ENCODE measurements around the gene ATP1B1. TPM values are rescaled to one million over a fixed set of nuclear protein-coding genes. Genes with fewer than 3 reads are reported as not detected.
"Not testable (repeated sequence)": the region's sequence is repeated elsewhere in the genome, so short reads cannot be mapped to it uniquely, and the experiment has no call there.

Gene ATP1B1
- total and polyA plus RNA-seq, 2 of the 13 experiments (the other 11 are each of a cell fraction or from before 2014, with no cell fraction given) = 134 to 135 TPM

DNA sequence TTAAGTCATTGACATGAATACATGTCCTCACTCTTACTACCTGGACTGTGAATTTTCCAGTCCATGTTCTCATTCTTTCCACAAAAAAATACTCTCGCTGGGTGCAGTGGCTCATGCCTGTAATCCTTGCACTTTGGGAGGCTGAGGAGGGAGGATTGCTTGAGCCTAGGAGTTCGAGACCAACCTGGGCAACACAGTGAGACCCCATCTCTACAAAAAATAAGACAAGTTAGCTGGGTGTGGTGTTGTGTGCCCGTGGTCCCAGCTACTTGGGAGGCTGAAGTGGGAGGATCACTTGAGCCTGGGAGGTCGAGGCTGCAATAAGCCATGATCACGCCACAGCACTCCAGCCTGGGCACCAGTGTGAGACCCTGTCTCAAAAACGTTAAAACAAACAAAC, 19.1 kb downstream of the ATP1B1 start:
- ATAC-seq; H3K9ac ChIP-seq (ENCODE audit: insufficient read depth, low read depth, low read length); H3K4me3 ChIP-seq (replicated peaks in 1 of 3; ENCODE audit: insufficient read depth in 1 of 3, low read depth in 2 of 3, low read length in 3 of 3); H2AFZ ChIP-seq (ENCODE audit: low read length); DNase-seq (ENCODE audit: low spot score); BruUV-seq (replicated peaks); H3K4me2 ChIP-seq (ENCODE audit: low read depth, low read length); H3K9me3 ChIP-seq (ENCODE audit: low read length); H3K27me3 ChIP-seq (ENCODE audit: control insufficient read depth in 1 of 2, insufficient read depth in 2 of 2, low read length in 2 of 2); H3K27ac ChIP-seq (ENCODE audit: extremely low read length, insufficient read depth, low read length); FAIRE-seq; intact Hi-C loops (cut with micrococcal nuclease; ENCODE audit: unreplicated experiment); CTCF ChIA-PET (ENCODE audit: low intra/inter-chr PET ratio, low total read pairs): not testable (repeated sequence)
- Histone ChIP-seq H3K36me3 (replicated peaks in 1 of 2; ENCODE audit: control insufficient read depth in 1 of 2, insufficient read depth in 2 of 2, low read length in 2 of 2) (peaks cover 39 to 84% of the 10 kb centered on the region in 2 experiments), H3K4me1 (ENCODE audit: insufficient read depth, low read length) (peaks cover 12% of the 10 kb centered on the region), H4K20me1 (ENCODE audit: insufficient read depth, low read length) (peaks cover 18% of the 10 kb centered on the region), H3K79me2 (ENCODE audit: insufficient read depth, low read length) (peaks cover 32% of the 10 kb centered on the region)
- WGBS (ENCODE audit: low lambda C conversion rate) = 93% methylated on average over 5 of the region's 6 CpGs
- POLR2A ChIA-PET = interaction anchor here (1.1 kb wide), 1 partner anchor 16 kb away, joined by 3 read pairs; no protein-coding TSS in a partner anchor
- in situ Hi-C loops (cut with HindIII; ENCODE audit: extremely low pct_ligation_motif_present, low pct_unique_long_range_greater_than_20kb) = loop anchor here (10.0 kb wide), 1 partner anchor 219 kb away; no protein-coding TSS in a partner anchor
- 0 out of 2 replicates have a peak, but pooled peaks have one; percentile 38 for TF ChIP-seq ZNF121 (CRISPR knock-in tag; IDR thresholded peaks at IDR 0.05)

DNA sequence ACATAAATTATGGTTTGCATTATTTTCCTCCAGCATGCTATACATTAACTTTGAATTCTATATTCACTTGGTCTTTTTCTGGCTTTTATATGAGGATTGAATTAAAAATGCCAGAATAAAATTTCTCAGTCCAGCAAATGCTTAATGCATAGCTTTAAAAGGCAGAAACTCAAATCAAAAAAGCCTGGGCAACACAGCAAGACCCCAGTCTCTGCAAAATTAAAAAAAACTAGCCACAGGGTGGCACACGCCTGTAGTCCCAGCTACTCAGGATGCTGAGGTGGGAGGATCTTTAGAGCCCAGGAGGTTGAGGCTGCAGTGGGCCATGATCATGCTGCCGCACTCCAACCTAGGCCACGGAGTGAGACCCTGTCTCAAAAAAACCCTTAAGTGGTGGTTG, 19.8 kb downstream of the ATP1B1 start:
- POLR2A ChIA-PET = no interaction called here
- peaks cover 6% of the 10 kb centered on the region; the same call in 1 of the 2 replicates for H3K4me1 ChIP-seq (ENCODE audit: insufficient read depth, low read length)

More for the DNA sequence above, 19.8 kb downstream of the ATP1B1 start:
- H3K9me3 ChIP-seq (ENCODE audit: low read length) = no peaks in the 10 kb centered on the region
- no peak for FAIRE-seq
- peaks cover 27% of the 10 kb centered on the region for H3K79me2 ChIP-seq (ENCODE audit: insufficient read depth, low read length)
- peaks cover 42 to 87% of the 10 kb centered on the region in 2 experiments for H3K36me3 ChIP-seq (replicated peaks in 1 of 2; ENCODE audit: control insufficient read depth in 1 of 2, insufficient read depth in 2 of 2, low read length in 2 of 2)
- H4K20me1 ChIP-seq (ENCODE audit: insufficient read depth, low read length) = peaks cover 14% of the 10 kb centered on the region
- DNase-seq (ENCODE audit: low spot score) = no peak
- H3K4me2 ChIP-seq (ENCODE audit: low read depth, low read length) = no peak overlapping the region
- intact Hi-C loops (cut with micrococcal nuclease; ENCODE audit: unreplicated experiment) (no loop called here), in situ Hi-C loops (cut with HindIII; ENCODE audit: extremely low pct_ligation_motif_present, low pct_unique_long_range_greater_than_20kb) (loop anchor here (10.0 kb wide), 1 partner anchor 218 kb away; no protein-coding TSS in a partner anchor)
- BruUV-seq (replicated peaks) = no TSS peak
- H3K4me3 ChIP-seq (replicated peaks in 1 of 3; ENCODE audit: insufficient read depth in 1 of 3, low read depth in 2 of 3, low read length in 3 of 3) = no peak overlapping the region
- no peak overlapping the region for H3K27ac ChIP-seq (ENCODE audit: extremely low read length, insufficient read depth, low read length)
- no peak overlapping the region for H2AFZ ChIP-seq (ENCODE audit: low read length)
- ATAC-seq = no peak
- peak; percentile 79 for TF ChIP-seq ZNF121 (CRISPR knock-in tag; IDR thresholded peaks at IDR 0.05)
- TF ChIP-seq, protein P1, sequence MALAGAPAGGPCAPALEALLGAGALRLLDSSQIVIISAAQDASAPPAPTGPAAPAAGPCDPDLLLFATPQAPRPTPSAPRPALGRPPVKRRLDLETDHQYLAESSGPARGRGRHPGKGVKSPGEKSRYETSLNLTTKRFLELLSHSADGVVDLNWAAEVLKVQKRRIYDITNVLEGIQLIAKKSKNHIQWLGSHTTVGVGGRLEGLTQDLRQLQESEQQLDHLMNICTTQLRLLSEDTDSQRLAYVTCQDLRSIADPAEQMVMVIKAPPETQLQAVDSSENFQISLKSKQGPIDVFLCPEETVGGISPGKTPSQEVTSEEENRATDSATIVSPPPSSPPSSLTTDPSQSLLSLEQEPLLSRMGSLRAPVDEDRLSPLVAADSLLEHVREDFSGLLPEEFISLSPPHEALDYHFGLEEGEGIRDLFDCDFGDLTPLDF (CRISPR knock-in tag; IDR thresholded peaks at IDR 0.05) = no peak
- H3K9ac ChIP-seq (ENCODE audit: insufficient read depth, low read depth, low read length) = no peak overlapping the region
- no peaks in the 10 kb centered on the region for H3K27me3 ChIP-seq (ENCODE audit: control insufficient read depth in 1 of 2, insufficient read depth in 2 of 2, low read length in 2 of 2)
- CTCF ChIA-PET (ENCODE audit: low intra/inter-chr PET ratio, low total read pairs) = no interaction called here
- WGBS (ENCODE audit: low lambda C conversion rate) = 100% methylated on average over 3 of the region's 3 CpGs
